Epithelial cell of alveolus of lung (primary cell): ENCODE data around the gene SCN11A. TPM values are rescaled to one million over a fixed set of nuclear protein-coding genes. Genes with fewer than 3 reads are reported as not detected.

Experiments
- total RNA-seq: library from RNA; depleted of rRNA; stranded (reverse); fragments of >200 nt; gene quantifications from 2 replicates; pipeline ENCODE4 v1.2.1, GENCODE V29; 2015

The SCN11A gene
- total RNA-seq = under 0.01 TPM in 2 replicates

DNA sequence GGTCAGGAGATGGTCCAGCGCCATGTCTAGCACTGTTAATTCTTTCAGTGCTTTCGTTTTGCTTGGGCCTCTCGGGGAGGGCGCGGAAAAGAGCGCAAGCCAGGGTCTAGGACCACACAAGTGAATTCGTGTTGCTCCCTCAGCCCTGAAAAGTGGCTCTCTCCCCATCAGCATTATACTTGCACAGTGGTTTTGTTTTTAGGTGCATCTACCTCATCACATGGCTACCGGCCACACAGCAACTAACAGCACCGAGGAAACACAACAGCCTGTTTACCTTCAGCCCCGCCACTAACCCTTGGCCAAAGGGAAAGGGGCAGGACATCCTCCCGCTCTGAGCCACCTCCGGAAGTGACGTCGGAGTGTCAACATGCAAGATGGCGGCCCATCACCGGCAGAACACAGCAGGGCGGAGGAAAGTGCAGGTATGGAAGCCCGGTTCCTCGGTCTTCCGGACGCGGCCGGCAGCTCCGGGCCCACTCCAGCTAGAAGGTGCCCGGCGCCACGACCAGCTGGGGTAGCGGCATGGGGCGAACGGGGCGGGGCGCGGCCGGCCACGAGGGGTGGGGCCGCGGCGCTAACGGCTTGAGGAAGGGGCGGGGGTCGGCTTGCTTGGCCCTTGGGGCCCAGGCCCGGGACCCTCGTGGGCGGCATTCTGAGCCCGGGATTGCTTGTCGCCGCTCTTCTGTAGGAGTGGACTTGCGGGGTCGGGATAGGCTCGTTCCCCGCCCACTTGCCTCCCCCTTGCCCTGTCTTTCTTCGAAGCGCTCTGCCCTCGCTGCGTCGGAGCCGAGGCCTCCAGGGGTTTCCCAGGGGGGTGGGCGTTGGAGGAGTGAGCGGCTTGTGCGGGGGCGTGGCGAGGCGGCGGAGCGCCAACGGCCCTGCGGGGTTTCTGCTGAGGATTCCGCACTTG is at the start of gene SCN11A, which contains the start of gene WDR48:
SCN11A (minus strand) TSS at position 296 of the 913 bp plus-strand sequence. CDS start 101,582 bp downstream, outside the sequence.
WDR48 (plus strand) TSS at position 368 of the 913 bp plus-strand sequence; CDS start at position 378, 10 bp downstream.

Other genes starting within 250 kb of the SCN11A start
- gene SCN10A, start 235.7 kb downstream of the SCN11A start, total RNA-seq = not detected in 2 replicates
- 16.9 and 19.9 TPM in 2 replicates for gene WDR48, start 72 bp upstream of the SCN11A start, total RNA-seq
- gene GORASP1, start 55.7 kb upstream of the SCN11A start, total RNA-seq = 28.8 and 43.6 TPM in 2 replicates
- gene TTC21A, start 55.7 kb upstream of the SCN11A start, total RNA-seq = 0.91 and 2.1 TPM in 2 replicates
- 10.0 and 33.5 TPM in 2 replicates for gene CSRNP1, start 101.6 kb upstream of the SCN11A start, total RNA-seq
- gene XIRP1, start 140.7 kb upstream of the SCN11A start, total RNA-seq = not detected in 2 replicates
- 0.08 TPM in 1 of 2 replicates, not detected in the other for gene CX3CR1, start 228.1 kb upstream of the SCN11A start, total RNA-seq